ENCODE results near the gene NFASC. TPM values are rescaled to one million over a fixed set of nuclear protein-coding genes. Genes with fewer than 3 reads are reported as not detected.

Gene NFASC
- total RNA-seq, 1 donor from 2014 or later = 29.6 TPM

DNA sequence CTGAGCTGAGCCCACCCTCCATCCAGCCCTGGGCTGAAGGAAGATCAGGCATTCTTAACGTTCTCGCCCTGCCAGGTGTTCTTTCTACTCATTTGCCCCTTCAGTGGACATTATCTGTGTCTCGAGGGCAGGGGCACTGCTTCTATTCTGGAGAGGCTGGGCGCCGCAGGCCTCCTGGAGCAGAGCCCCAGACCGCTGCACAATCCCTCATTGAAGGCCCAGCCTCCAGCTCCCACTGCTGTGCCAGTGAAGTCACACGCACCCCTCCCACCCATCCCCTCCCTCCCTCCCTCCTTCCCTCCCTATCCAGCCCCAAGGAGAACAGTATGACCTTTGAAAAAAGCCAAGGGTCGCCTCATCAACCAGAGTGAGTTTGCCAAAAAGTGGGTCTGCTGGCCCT is 76.7 kb downstream of the NFASC start:
- FAIRE-seq (no peak), DNase-seq (ENCODE audit: low read depth) (no peak)
- Histone ChIP-seq H3K36me3 (ENCODE audit: insufficient read depth, low read length) (no peaks in the 10 kb centered on the region), H4K20me1 (ENCODE audit: insufficient read depth, low read length) (peaks cover 5% of the 10 kb centered on the region), H3K79me2 (ENCODE audit: insufficient read depth, low read length) (no peaks in the 10 kb centered on the region), H3K27ac (ENCODE audit: low read depth, low read length) (no peak overlapping the region), H3K4me2 (ENCODE audit: low read length) (no peak overlapping the region), H3K9ac (ENCODE audit: low read length) (no peak overlapping the region), H3K4me1 (ENCODE audit: insufficient read depth, low read length) (no peaks in the 10 kb centered on the region), H3K27me3 (ENCODE audit: insufficient read depth, low read length) (peaks cover 4% of the 10 kb centered on the region), H2AFZ (ENCODE audit: low read depth, low read length) (no peak overlapping the region), H3K4me3 (ENCODE audit: insufficient read depth, low read depth, low read length) (no peak overlapping the region), H3K9me3 (ENCODE audit: insufficient read depth, low read depth, low read length) (no peaks in the 10 kb centered on the region)
- TF ChIP-seq, protein P1, sequence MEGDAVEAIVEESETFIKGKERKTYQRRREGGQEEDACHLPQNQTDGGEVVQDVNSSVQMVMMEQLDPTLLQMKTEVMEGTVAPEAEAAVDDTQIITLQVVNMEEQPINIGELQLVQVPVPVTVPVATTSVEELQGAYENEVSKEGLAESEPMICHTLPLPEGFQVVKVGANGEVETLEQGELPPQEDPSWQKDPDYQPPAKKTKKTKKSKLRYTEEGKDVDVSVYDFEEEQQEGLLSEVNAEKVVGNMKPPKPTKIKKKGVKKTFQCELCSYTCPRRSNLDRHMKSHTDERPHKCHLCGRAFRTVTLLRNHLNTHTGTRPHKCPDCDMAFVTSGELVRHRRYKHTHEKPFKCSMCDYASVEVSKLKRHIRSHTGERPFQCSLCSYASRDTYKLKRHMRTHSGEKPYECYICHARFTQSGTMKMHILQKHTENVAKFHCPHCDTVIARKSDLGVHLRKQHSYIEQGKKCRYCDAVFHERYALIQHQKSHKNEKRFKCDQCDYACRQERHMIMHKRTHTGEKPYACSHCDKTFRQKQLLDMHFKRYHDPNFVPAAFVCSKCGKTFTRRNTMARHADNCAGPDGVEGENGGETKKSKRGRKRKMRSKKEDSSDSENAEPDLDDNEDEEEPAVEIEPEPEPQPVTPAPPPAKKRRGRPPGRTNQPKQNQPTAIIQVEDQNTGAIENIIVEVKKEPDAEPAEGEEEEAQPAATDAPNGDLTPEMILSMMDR (IDR thresholded peaks at IDR 0.05; ENCODE audit: insufficient read depth, low read depth, low read length) = no peak
- no peak for TF ChIP-seq EZH2 (IDR thresholded peaks at IDR 0.05; ENCODE audit: insufficient read depth, low read length)
- Mint-ChIP-seq H3K4me1 (ENCODE audit: low read depth, unreplicated experiment) (no peaks in the 10 kb centered on the region), H3K4me3 (ENCODE audit: unreplicated experiment) (no peak overlapping the region), H3K27ac (ENCODE audit: unreplicated experiment) (no peak overlapping the region), H3K27me3 (ENCODE audit: low read depth, unreplicated experiment) (peaks cover 46% of the 10 kb centered on the region), H3K36me3 (ENCODE audit: low read depth, unreplicated experiment) (peaks cover 17% of the 10 kb centered on the region), H3K9me3 (ENCODE audit: unreplicated experiment) (no peaks in the 10 kb centered on the region)

DNA sequence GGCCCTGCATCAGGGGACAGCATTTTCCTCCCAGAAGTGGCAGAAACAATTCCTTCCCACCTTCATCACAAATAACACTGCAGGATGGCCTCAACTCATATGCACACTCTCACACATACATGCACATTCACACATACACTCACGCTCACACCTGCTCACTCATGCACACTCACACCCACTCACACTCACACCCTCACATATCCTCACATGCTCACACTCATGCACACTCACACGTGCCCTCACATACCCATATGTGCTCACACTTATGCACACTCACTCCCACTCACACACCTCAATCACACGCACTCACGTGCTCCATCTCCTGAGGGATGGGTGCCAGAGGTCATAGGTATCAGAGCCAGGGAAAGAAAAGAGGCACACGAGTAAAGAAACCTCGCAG is 77.1 kb downstream of the NFASC start:
- H3K4me1 Mint-ChIP-seq (ENCODE audit: low read depth, unreplicated experiment) = no peaks in the 10 kb centered on the region
- Histone ChIP-seq H3K9ac (ENCODE audit: low read length) (no peak overlapping the region), H4K20me1 (ENCODE audit: insufficient read depth, low read length) (peaks cover 4% of the 10 kb centered on the region), H3K4me2 (ENCODE audit: low read length) (no peak overlapping the region), H3K27ac (ENCODE audit: low read depth, low read length) (no peak overlapping the region), H3K79me2 (ENCODE audit: insufficient read depth, low read length) (no peaks in the 10 kb centered on the region), H3K27me3 (ENCODE audit: insufficient read depth, low read length) (peaks cover 4% of the 10 kb centered on the region), H2AFZ (ENCODE audit: low read depth, low read length) (no peak overlapping the region), H3K4me3 (ENCODE audit: insufficient read depth, low read depth, low read length) (no peak overlapping the region), H3K4me1 (ENCODE audit: insufficient read depth, low read length) (no peaks in the 10 kb centered on the region), H3K36me3 (ENCODE audit: insufficient read depth, low read length) (no peaks in the 10 kb centered on the region), H3K9me3 (ENCODE audit: insufficient read depth, low read depth, low read length) (no peaks in the 10 kb centered on the region)
- peaks cover 43% of the 10 kb centered on the region for H3K27me3 Mint-ChIP-seq (ENCODE audit: low read depth, unreplicated experiment)
- no peak for FAIRE-seq
- H3K36me3 Mint-ChIP-seq (ENCODE audit: low read depth, unreplicated experiment) = peaks cover 17% of the 10 kb centered on the region
- no peak for DNase-seq (ENCODE audit: low read depth)
- H3K4me3 Mint-ChIP-seq (ENCODE audit: unreplicated experiment) = no peak overlapping the region
- H3K9me3 Mint-ChIP-seq (ENCODE audit: unreplicated experiment) = no peaks in the 10 kb centered on the region
- TF ChIP-seq EZH2 (IDR thresholded peaks at IDR 0.05; ENCODE audit: insufficient read depth, low read length) = no peak
- TF ChIP-seq, protein P1 (IDR thresholded peaks at IDR 0.05; ENCODE audit: insufficient read depth, low read depth, low read length) = no peak
- H3K27ac Mint-ChIP-seq (ENCODE audit: unreplicated experiment) = no peak overlapping the region

DNA sequence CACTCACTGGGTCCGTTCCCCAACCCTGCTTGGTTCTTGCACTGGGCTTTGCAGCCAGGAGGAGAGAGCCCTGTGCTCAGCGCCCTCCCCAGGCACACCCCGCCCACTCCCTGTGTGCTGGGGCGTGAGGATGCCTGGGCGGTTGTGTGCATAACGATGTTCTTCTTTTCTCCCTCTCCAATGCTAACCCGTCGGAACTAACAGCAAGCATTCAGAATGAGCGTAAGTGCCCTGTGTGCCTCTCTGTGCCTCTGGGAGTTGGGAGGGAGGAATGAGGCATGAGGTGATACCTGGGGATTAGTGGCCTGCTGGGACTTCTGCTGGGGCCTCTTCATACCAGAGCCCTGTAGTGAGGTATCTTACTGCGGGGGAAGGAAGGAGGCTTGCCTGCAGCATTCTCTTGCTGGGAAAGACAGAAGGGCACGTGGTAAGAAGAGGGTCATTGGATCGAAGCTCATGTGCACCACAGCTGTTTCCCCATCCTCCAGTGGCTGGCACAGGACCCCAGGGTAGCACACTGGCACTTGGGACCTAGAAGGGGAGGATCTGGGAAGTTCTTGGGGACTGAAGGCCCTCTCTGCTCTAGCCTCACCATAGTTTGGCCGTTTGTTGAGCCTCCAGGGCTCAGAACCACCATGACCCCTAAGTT is 79.8 kb downstream of the NFASC start:
- Histone ChIP-seq H3K36me3 (ENCODE audit: insufficient read depth, low read length) (no peaks in the 10 kb centered on the region), H3K9ac (ENCODE audit: low read length) (no peak overlapping the region), H3K27me3 (ENCODE audit: insufficient read depth, low read length) (no peaks in the 10 kb centered on the region), H3K4me1 (ENCODE audit: insufficient read depth, low read length) (no peaks in the 10 kb centered on the region), H3K4me3 (ENCODE audit: insufficient read depth, low read depth, low read length) (no peak overlapping the region), H2AFZ (ENCODE audit: low read depth, low read length) (no peak overlapping the region), H3K4me2 (ENCODE audit: low read length) (no peak overlapping the region), H4K20me1 (ENCODE audit: insufficient read depth, low read length) (peaks cover 4% of the 10 kb centered on the region), H3K27ac (ENCODE audit: low read depth, low read length) (no peak overlapping the region), H3K9me3 (ENCODE audit: insufficient read depth, low read depth, low read length) (no peaks in the 10 kb centered on the region), H3K79me2 (ENCODE audit: insufficient read depth, low read length) (no peaks in the 10 kb centered on the region)
- H3K4me1 Mint-ChIP-seq (ENCODE audit: low read depth, unreplicated experiment) = no peaks in the 10 kb centered on the region
- H3K27ac Mint-ChIP-seq (ENCODE audit: unreplicated experiment) = no peak overlapping the region
- peaks cover 15% of the 10 kb centered on the region for H3K36me3 Mint-ChIP-seq (ENCODE audit: low read depth, unreplicated experiment)
- no peak for DNase-seq (ENCODE audit: low read depth)
- no peak overlapping the region for H3K4me3 Mint-ChIP-seq (ENCODE audit: unreplicated experiment)
- no peak for TF ChIP-seq EZH2 (IDR thresholded peaks at IDR 0.05; ENCODE audit: insufficient read depth, low read length)
- TF ChIP-seq, protein P1 (IDR thresholded peaks at IDR 0.05; ENCODE audit: insufficient read depth, low read depth, low read length) = no peak
- H3K27me3 Mint-ChIP-seq (ENCODE audit: low read depth, unreplicated experiment) = peaks cover 29% of the 10 kb centered on the region
- FAIRE-seq = no peak
- no peaks in the 10 kb centered on the region for H3K9me3 Mint-ChIP-seq (ENCODE audit: unreplicated experiment)

All from astrocyte (in vitro differentiated cells and primary cell).